Hepatocyte (in vitro differentiated cells): ENCODE measurements around the gene PPM1H. TPM values are rescaled to one million over a fixed set of nuclear protein-coding genes. Genes with fewer than 3 reads are reported as not detected.

Experiments
- DNase-seq: peaks from one replicate; pipeline ENCODE4 v3.0.0-alpha.2; 2016; ENCODE audit warnings: low spot score
- H2AFZ ChIP-seq: fragments of 200-600 bp; sonication (generic); 2 replicates; pipeline ENCODE4 v1.6.0; 2016; ENCODE audit warnings: antibody characterized with exemption, mild to moderate bottlenecking
- H3K27ac ChIP-seq: fragments of 200-600 bp; sonication (generic); 2 replicates; pipeline ENCODE4 v1.5.1; 2016; ENCODE audit warnings: mild to moderate bottlenecking
- H3K27me3 ChIP-seq: fragments of 200-600 bp; sonication (generic); 2 replicates; pipeline ENCODE4 v1.6.1; 2016
- H3K36me3 ChIP-seq: fragments of 200-600 bp; sonication (generic); replicated peaks from 2 replicates; pipeline ENCODE4 v1.5.1; 2016; ENCODE audit warnings: low read depth; ENCODE audit not compliant: insufficient read depth
- H3K4me1 ChIP-seq: fragments of 200-600 bp; sonication (generic); 2 replicates; pipeline ENCODE4 v1.5.1; 2016; ENCODE audit warnings: mild to moderate bottlenecking, moderate library complexity; ENCODE audit not compliant: insufficient read depth
- H3K4me2 ChIP-seq: fragments of 200-600 bp; sonication (generic); 2 replicates; pipeline ENCODE4 v1.6.0; 2016
- H3K4me3 ChIP-seq: fragments of 200-600 bp; sonication (generic); 2 replicates; pipeline ENCODE4 v1.5.1; 2016; ENCODE audit warnings: mild to moderate bottlenecking
- H3K79me2 ChIP-seq: fragments of 200-600 bp; sonication (generic); 2 replicates; pipeline ENCODE4 v1.6.0; 2017; ENCODE audit warnings: mild to moderate bottlenecking
- H3K9me2 ChIP-seq: fragments of 200-600 bp; sonication (generic); replicated peaks from 2 replicates; pipeline ENCODE4 v1.6.0; 2017; ENCODE audit warnings: mild to moderate bottlenecking; ENCODE audit not compliant: insufficient read depth
- H3K9me3 ChIP-seq: fragments of 200-600 bp; sonication (generic); 2 replicates; pipeline ENCODE4 v1.5.1; 2016; ENCODE audit warnings: low read depth, mild to moderate bottlenecking
- H4K20me1 ChIP-seq: fragments of 200-600 bp; sonication (generic); 2 replicates; pipeline ENCODE4 v1.6.0; 2016; ENCODE audit warnings: mild to moderate bottlenecking; ENCODE audit not compliant: insufficient read depth, poor library complexity, severe bottlenecking
- CTCF ChIP-seq: fragments of 200-600 bp; sonication (generic); IDR thresholded peaks from 2 replicates; pipeline ENCODE4 v1.5.1; 2016; ENCODE audit warnings: antibody characterized with exemption, mild to moderate bottlenecking; ENCODE audit not compliant: poor library complexity
- EZH2 ChIP-seq: fragments of 200-600 bp; sonication (generic); IDR thresholded peaks from 2 replicates; pipeline ENCODE4 v1.6.1; 2016; ENCODE audit warnings: antibody characterized with exemption, mild to moderate bottlenecking, borderline replicate concordance
- EZH2phosphoT487 ChIP-seq: fragments of 200-600 bp; sonication (generic); IDR thresholded peaks from one replicate; pipeline ENCODE4 v1.6.1; 2018; ENCODE audit warnings: antibody characterized with exemption, mild to moderate bottlenecking, low read depth, moderate library complexity; ENCODE audit not compliant: unreplicated experiment, severe bottlenecking
- WGBS: methylation state at CpG from one replicate; pipeline ENCODE4 v1.1.6; 2016; ENCODE audit warnings: low lambda C conversion rate; ENCODE audit errors: missing lambda C conversion rate; 5-methylcytosine and 5-hydroxymethylcytosine counted together
- polyA plus RNA-seq: library from polyadenylated mRNA; unstranded; fragments of >200 nt; fragmentation: Nextera tagmentation; extraction: Ambion mirVana; gene quantifications from 2 replicates; pipeline ENCODE4 v1.2.1, GENCODE V29; 2016
- total RNA-seq: library from RNA; depleted of rRNA; stranded (reverse); fragments of >200 nt; gene quantifications from 2 replicates; pipeline ENCODE4 v1.2.3, GENCODE V29; 2014

PPM1H gene
- total and polyA plus RNA-seq, 2 experiments from 2014 or later, result 9.2 to 21.8 TPM

- Histone ChIP-seq H3K4me3 (no peak overlapping the region), H3K79me2 (no peaks in the 10 kb centered on the region), H3K9me2 (no peaks in the 10 kb centered on the region), H3K9me3 (no peaks in the 10 kb centered on the region), H3K27me3 (no peaks in the 10 kb centered on the region), H3K4me2 (no peak overlapping the region), H3K4me1 (no peaks in the 10 kb centered on the region), H3K27ac (no peak overlapping the region), H3K36me3 (no peaks in the 10 kb centered on the region), H4K20me1 (no peaks in the 10 kb centered on the region), H2AFZ (no peak overlapping the region)
- WGBS, result 87% methylated on average over 1 of the region's 1 CpG
- TF ChIP-seq CTCF, result no peak
- TF ChIP-seq EZH2phosphoT487, result no peak
- TF ChIP-seq EZH2, result no peak
- DNase-seq, result no peak
These were observed 37.0 kb upstream of the PPM1H start for GRCh38 chr12:62971769-62972525.

GRCh38 chr12:62969695-62970094 is 34.7 kb upstream of the PPM1H start:
- Histone ChIP-seq H3K79me2 (no peaks in the 10 kb centered on the region), H3K9me3 (no peaks in the 10 kb centered on the region), H3K4me1 (peaks cover 3% of the 10 kb centered on the region), H4K20me1 (no peaks in the 10 kb centered on the region), H3K4me3 (no peak overlapping the region), H3K36me3 (no peaks in the 10 kb centered on the region), H2AFZ (no peak overlapping the region), H3K9me2 (no peaks in the 10 kb centered on the region), H3K4me2 (no peak overlapping the region), H3K27me3 (no peaks in the 10 kb centered on the region), H3K27ac (no peak overlapping the region)
- DNase-seq, result no peak
- TF ChIP-seq EZH2 (no peak), CTCF (no peak), EZH2phosphoT487 (no peak)
- 94% methylated on average over 7 of the region's 7 CpGs for WGBS

- Histone ChIP-seq H3K9me2 (no peaks in the 10 kb centered on the region), H3K9me3 (no peaks in the 10 kb centered on the region), H3K4me3 (no peak overlapping the region), H3K27me3 (no peaks in the 10 kb centered on the region), H3K79me2 (no peaks in the 10 kb centered on the region), H4K20me1 (no peaks in the 10 kb centered on the region), H3K4me1 (peaks cover 3% of the 10 kb centered on the region), H3K4me2 (no peak overlapping the region), H2AFZ (no peak overlapping the region), H3K36me3 (no peaks in the 10 kb centered on the region), H3K27ac (no peak overlapping the region)
- DNase-seq, result no peak
- WGBS, result 74% methylated on average over 2 of the region's 2 CpGs
- TF ChIP-seq CTCF (no peak), EZH2 (no peak), EZH2phosphoT487 (no peak)
These were observed 32.8 kb upstream of the PPM1H start for GRCh38 chr12:62967701-62968100.
